Stimulated activated CD4-positive, alpha-beta T cell treated with anti-CD3 and anti-CD28 coated beads, Interleukin-4, amount 100 ng/mL, for 24 hours (primary cell): ENCODE data around the gene PRRT1.
"Not testable (repeated sequence)": the region's sequence is repeated elsewhere in the genome, so short reads cannot be mapped to it uniquely, and the experiment has no call there.

Experiments
- DNase-seq: peaks from one replicate; pipeline ENCODE4 v3.0.0-alpha.2; 2020

PRRT1 gene

GRCh38 chr6:32187725-32188380, 36.1 kb upstream of the PRRT1 start:
- DNase-seq = not testable (repeated sequence)

GRCh38 chr6:32187009-32187709, 35.4 kb upstream of the PRRT1 start:
- no peak for DNase-seq

- DNase-seq = not testable (repeated sequence)
Observed at GRCh38 chr6:32186151-32186840, 34.6 kb upstream of the PRRT1 start.

- DNase-seq = peak; percentile 66
Observed at GRCh38 chr6:32185681-32186131, 34.0 kb upstream of the PRRT1 start.

- DNase-seq = no peak
Observed at GRCh38 chr6:32184084-32184640, 32.4 kb upstream of the PRRT1 start, which contains the start of gene AGER. Gene AGER (minus strand): TSS chr6:32184253. CDS start chr6:32184222, 31 bp downstream.

- no peak for DNase-seq
Observed at GRCh38 chr6:32183483-32184083, 31.8 kb upstream of the PRRT1 start.

- DNase-seq = no peak
Observed at GRCh38 chr6:32183030-32183429, 31.3 kb upstream of the PRRT1 start.

- no peak for DNase-seq
Observed at GRCh38 chr6:32182555-32182981, 30.8 kb upstream of the PRRT1 start.

- DNase-seq = no peak
Observed at GRCh38 chr6:32181915-32182529, 30.3 kb upstream of the PRRT1 start.

GRCh38 chr6:32181148-32181702, 29.5 kb upstream of the PRRT1 start:
- DNase-seq = no peak

- no peak for DNase-seq
Observed at GRCh38 chr6:32179766-32180405, 28.1 kb upstream of the PRRT1 start.

- DNase-seq = no peak
Observed at GRCh38 chr6:32178547-32179440, 27.1 kb upstream of the PRRT1 start.

- DNase-seq = peak; percentile 95
Observed at GRCh38 chr6:32177788-32178546, 26.2 kb upstream of the PRRT1 start, which contains the start of gene RNF5. Gene RNF5 (plus strand): TSS chr6:32178405. CDS start chr6:32178512, 107 bp downstream.

GRCh38 chr6:32177183-32177787, 25.5 kb upstream of the PRRT1 start:
- peak; percentile 43 for DNase-seq

- no peak for DNase-seq
Observed at GRCh38 chr6:32176476-32177182, 24.9 kb upstream of the PRRT1 start.

GRCh38 chr6:32175711-32176475, 24.2 kb upstream of the PRRT1 start, which contains the start of gene AGPAT1:
Gene AGPAT1 (minus strand): TSS chr6:32176084. CDS start chr6:32171496, 4,588 bp downstream.
- peak; percentile 98 for DNase-seq

GRCh38 chr6:32175322-32175710, 23.6 kb upstream of the PRRT1 start:
- DNase-seq = no peak

- DNase-seq = no peak
Observed at GRCh38 chr6:32174416-32174815, 22.7 kb upstream of the PRRT1 start.
